Stimulated activated CD4-positive, alpha-beta T cell treated with anti-CD3 and anti-CD28 coated beads, Interleukin-4, amount 100 ng/mL, for 4 hours (primary cell): ENCODE measurements around the gene QSOX2.

Source experiments
- DNase-seq, 2 experiments: peaks; one replicate each; pipeline ENCODE4 v3.0.0-alpha.2; 2020

The QSOX2 gene, protein sequence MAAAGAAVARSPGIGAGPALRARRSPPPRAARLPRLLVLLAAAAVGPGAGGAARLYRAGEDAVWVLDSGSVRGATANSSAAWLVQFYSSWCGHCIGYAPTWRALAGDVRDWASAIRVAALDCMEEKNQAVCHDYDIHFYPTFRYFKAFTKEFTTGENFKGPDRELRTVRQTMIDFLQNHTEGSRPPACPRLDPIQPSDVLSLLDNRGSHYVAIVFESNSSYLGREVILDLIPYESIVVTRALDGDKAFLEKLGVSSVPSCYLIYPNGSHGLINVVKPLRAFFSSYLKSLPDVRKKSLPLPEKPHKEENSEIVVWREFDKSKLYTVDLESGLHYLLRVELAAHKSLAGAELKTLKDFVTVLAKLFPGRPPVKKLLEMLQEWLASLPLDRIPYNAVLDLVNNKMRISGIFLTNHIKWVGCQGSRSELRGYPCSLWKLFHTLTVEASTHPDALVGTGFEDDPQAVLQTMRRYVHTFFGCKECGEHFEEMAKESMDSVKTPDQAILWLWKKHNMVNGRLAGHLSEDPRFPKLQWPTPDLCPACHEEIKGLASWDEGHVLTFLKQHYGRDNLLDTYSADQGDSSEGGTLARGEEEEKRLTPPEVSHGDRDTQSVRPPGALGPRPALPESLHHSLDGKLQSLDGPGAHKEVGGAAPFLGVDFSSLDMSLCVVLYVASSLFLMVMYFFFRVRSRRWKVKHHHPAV

GRCh38 chr9:136245219-136246150 is at the start of gene QSOX2:
Gene QSOX2 (minus strand): TSS chr9:136245812. CDS start chr9:136245803, 9 bp downstream.
- DNase-seq = peak; percentile 80 to 90

DNA sequence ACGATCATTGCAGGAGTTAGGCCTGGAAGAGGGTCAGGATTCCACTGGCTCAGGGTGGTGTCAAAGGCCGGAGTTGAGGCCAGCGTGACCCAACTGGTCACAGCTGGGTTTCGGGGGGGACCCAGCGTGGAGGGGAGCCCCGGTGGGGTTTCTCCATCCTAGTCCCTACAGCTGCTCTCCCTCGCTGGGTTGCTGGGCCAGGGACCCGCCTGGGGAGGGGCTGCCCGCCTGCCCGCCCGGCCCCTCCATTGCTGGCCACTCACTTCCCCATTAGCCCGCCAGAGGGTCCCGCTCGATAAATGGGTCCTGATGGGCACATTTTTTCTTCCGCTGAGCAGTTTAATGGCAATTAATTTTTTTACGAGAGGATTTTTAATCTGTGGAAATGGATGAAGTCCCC is 49.4 kb upstream of the QSOX2 start:
- no peak for DNase-seq

DNA sequence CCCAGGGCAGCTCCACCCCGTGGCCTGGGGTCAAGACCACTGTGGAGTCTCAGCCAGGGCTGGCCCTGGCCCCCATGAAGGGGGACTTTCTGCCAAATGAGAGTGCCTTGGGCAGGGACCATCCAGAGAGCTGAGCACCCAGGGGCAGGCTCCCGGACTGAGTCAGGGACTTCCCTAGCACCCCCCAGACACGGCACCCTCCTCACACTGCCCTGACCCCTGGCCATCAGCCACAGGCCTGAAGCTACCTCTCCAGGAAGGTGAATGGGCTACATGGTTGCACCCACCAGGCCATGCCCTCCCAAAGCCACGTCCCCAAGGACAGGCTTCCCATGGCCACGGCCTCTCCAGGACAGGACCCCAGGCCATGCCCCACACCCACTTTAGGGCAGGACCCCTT is 48.8 kb upstream of the QSOX2 start:
- no peak for DNase-seq

GRCh38 chr9:136293476-136294077 is 48.0 kb upstream of the QSOX2 start:
- no peak for DNase-seq

DNA sequence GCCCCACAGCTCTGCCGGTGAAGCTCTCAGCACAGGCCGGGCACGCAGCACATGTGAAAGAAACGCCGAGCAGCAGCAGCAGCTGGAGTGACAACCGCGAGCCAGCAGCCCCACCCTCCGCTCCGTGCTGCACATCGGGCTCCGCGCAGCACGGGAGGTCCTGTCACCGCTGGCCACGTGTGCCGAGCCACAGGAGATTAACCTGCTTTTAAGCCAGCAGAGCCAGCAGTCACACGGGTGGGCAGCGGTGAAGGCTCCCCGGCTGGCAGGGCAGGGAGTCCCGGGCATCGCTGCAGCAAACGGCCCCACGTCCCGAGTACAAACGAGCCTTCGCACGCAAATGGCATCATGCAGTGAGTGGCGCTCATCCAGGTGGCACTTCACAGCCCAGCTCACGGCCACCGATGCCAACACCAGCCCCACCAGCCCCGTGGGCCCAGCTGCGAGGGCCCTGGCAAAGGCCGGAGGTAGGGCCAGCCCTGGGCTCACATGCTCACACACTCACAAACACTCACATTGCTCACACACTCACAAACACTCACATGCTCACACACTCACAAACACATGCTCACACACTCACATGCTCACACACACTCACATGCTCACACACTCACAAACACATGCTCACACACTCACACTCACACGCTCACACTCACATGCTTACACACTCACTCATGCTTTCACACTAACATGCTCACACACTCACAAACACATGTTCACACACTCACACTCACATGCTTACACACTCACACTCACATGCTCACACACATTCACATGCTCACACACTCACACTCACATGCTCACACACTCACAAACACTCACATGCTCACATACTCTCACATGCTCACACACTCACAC is 47.2 kb upstream of the QSOX2 start:
- no peak for DNase-seq

DNA sequence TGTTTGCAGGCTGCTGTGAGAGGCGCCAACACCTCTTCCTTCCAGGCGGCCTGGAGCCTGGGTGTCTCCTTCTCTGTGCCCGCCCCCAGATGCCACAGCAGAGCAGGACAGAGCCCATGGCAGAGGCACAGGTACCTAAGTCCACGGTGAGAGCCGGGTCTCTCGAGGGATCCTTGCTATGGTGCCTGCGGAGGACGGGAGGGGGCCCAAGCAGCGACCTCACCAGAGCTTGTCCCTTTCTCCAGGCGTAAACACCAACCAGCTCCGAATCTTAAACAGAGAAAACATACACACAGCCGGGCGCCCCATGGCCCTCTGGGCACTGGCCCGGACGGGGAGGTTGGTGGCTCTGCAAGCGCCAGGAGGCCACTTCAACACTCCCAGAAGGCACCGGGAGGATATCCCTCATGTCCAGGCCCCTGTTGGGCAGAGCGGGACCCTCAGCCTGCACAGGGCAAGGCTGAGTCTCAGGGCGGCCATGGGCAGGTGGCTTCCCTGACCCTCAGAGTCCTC is 46.5 kb upstream of the QSOX2 start:
- no peak for DNase-seq

DNA sequence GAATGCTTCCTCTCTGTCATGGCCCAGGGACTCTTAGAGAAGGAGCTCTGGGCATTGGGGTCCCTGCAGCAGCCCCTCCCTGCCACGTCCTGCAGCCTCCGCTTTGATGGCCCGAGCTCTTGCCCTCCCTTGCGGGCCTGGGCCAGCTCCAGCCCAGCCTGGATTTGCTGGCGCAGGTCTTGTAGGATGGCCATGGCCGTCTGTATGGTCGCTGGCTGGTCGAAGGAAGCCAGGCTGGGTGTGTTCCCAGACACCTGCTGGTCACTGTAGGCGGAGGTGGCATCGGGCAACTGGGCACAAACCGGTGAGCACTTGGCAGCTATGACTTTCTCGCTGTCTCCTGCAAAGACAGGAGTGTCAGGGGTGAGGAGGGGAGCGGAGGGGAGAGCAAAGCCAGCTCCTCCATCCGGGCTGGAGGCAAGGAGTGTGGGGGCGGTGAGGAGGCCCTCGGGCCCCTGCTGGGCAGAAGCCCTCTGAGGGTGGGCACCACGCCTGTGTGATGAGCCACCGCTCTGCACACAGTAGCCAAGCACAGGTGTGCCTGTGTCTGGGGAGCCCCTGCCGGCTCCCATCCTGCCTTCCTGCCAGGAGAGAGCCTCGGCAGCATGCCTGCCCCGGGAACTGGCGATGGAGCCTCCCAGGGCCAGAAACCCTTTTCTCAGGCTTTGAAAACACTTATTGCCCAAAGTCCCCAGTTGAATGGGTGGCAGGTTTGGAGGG is 45.9 kb upstream of the QSOX2 start:
- no peak for DNase-seq

GRCh38 chr9:136290508-136291000 is 44.9 kb upstream of the QSOX2 start:
- no peak for DNase-seq

GRCh38 chr9:136289651-136290507 is 44.3 kb upstream of the QSOX2 start:
- no peak for DNase-seq

DNA sequence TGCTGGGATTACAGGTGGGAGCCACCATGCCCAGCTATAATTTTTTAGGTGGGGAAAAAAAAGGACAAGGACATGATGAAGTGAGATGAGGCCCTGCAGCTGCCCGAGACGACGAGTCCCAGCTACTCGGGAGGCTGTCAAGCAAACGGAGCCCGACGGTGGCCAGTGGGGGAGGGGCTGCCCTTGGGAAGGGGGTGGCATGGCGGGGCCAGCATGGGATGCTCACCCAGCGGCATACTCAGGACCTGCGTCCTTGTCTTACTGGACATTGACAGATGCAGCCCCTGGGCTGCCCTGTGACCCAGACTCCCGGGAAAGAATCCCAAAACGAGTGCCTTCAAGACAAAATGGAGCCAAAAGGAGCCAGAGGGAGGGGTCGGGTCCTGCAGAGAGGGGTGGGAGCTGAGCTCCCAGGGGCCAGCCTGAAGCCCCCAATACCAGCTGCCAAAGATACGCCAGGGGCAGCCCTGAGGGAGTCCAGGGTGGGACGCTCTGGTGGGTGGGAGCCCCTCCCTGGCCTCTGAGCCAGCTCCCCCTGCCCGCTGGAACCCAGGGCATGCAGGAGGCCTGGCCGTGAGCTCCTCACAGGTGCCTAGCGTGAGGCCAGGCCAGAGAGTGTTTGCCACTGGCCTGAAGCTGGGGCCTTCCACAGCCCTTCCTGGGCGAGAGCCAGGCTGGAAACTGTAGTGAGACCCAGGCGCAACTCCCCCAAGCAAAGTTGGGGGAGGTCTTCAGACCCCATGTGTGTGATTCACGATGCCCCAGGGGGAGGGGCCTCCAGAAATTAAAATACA is 42.5 kb upstream of the QSOX2 start:
- DNase-seq = no peak

GRCh38 chr9:136286987-136287379 is 41.4 kb upstream of the QSOX2 start:
- no peak for DNase-seq

DNA sequence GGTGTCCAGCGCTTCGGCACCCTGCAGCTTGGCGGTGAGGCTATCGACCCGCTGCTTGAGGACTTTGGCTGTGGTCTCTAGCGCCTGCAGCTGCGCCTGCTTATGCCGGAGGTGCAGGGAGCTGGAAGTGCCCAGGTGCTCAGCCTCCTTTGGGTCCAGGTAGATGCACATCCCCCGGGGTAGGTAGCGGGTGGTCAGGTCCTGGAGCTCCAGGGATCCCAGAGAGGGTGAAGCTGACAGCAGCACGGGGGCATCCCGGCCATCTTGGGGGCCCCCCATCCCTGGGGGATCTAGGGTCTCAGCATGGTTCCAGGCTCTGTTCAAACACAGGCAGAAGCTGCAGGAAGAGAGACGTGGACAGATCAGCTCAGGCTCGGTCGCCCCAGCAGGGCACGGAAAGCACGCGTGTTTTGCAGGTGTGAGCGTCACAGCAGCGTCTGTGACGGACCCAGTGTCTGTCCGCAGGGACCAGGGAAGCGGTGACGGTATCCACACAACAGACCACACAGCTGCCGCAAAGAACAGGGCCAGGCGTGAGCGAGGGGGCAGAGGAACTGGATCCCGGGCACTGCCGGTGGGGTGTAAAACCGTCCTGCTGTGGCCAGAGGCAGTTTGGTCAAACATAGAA is 40.9 kb upstream of the QSOX2 start:
- no peak for DNase-seq

DNA sequence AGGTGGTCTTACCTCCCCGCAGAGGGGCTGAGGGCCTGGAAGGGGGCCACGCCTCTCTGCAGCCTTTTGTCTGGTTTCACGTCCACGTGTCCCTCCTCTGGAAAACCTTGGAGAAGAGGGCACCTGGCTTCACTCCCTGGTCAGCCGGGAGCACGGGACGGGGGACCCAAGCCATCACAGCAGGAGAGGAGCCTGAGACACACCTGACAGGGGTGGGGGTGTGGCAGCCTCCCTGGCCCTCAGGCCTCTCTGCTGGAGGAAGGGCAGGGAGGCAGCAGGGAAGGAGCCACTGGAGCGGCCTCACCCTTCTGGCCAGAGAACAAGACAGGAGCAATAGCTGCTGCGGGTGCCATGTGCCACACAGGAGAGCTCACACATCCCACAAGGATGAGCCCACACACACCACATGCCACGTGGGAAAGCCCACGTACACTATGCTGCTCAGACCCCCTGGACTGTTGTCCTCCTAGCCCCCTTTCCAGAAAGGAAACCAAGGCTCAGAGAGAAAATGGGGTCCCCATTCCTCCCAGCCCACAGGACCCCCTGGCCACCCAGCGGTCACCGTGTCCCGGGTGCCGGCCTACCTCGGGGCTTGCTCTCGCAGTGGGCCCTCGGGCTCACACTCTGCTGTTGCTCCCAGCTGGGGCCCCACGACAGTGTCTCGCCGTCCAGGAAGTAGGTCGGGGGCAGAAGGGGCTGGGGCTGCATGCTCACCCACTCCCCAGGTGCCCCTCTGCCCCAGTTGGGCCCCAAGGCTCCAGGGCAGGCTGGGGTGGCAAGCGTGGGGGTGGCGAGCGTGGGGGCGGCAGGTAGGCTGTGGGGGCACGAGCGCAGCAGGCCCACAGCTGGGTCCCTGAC is 40.1 kb upstream of the QSOX2 start:
- no peak for DNase-seq

DNA sequence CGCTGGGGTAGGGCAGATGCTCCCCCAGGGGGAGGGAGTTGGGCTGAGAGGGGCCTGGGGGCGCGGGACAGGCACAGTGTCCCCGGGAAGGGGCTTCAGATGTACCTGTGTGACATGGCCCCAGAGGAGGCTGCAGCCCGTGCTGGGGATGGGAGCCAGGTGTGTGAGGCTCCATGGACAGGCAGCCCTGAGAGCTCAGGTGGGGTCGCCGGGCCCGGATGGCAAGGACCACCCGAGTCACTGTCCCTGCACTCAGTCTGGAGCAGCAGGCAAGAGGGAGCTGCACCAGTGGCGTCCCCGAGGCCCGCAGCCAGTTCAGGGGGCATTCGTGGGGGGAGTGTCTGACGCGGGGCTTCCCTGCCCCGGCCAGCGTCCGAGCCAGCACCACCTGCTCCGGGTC is 39.3 kb upstream of the QSOX2 start:
- DNase-seq = no peak

DNA sequence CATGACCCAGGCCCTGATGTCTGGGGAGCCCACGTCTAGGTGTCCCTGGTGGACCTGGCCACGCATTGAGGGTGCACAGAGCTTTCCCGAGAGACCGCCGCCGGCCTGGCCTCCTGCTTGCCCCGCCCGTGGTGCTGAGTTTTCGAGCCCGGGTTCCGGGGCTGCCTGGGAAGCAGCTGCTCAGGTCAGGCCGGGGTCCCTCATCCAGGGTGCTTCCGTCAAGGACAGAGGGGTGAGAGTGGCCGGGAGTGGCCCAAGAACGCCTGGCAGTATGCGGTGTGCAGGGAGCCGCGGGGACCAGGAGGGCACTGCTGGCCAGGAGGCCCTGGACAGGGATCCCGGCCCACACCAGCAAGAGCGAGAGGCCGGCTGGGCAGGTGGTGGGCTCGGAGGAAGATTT is 38.7 kb upstream of the QSOX2 start:
- no peak for DNase-seq

DNA sequence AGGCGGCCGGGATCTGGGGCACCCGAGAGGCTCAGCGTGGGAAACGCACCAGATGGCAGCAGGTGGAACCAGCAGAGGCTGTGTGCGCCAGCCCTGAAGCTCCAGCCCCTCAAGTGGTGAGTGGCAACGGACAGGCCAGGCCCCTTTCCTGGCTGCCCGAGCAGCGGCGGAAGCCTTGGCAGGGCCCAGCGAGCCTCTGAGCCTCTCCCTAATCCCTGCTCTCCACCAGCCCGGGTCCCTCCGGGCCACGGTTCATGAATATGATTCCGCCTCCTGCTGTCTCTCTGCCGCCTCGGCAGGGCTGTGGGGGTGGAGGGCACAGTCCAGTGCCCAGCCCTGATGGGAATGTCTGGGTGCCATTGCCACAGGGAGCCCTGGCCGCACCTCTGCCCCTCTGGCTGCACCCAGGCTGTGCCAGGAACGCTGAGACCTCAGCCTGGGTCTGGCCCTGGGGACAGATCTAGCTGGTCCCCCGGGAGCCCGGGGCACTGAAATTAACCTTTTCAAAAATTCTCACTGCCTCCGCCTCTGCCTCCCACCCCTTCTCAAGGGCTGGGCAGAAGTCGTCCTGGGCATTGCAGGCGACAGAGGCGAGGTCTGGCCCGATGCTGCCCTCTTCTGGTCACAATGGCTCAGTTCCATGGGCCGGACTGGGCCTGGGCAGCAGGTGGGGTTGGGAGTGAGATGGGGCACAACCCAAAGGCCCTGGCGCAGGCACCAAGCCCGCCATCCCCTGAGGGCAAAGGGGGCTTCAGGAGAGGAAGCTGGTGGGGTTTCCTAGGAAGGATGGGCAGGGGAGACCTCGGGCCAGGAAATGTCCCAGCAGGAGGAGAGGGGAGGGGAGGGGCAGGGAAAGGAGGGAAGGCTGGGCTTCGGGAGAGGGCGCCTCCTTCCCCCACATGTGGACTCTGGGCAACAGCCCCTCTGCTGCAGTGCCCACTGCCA is 38.0 kb upstream of the QSOX2 start:
- peak; percentile 66 to 69 for DNase-seq
